DMS 273 (cell line): Measurements from ENCODE around the gene CERS6.
A peak's percentile ranks its signal among the peaks of the same experiment; 100 is the strongest.

Source experiments
- DNase-seq: peaks from one replicate; lab custom pipeline; 2025; ENCODE audit not compliant: unreplicated experiment; lab: John Stamatoyannopoulos, UW

Gene CERS6

DNA sequence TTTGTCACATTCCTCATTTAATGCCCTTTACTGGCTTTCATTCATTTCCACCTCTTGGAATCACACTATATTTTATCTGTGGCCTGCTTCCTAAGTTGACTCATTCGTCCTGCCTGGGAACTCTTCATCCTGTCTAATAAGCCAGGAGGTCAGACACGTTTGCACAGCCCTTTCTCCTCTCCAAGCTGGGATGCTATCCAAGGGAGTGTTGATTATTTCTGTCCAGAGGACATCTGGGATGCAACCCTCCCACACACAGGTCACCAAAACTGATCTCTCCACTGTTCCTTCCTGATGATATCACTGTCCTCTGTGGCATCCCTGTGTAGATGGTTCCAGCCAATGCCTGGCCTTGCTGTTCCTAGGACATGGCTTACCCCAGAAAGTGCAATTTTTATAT is 266.5 kb downstream of the CERS6 start:
- DNase-seq: no peak

DNA sequence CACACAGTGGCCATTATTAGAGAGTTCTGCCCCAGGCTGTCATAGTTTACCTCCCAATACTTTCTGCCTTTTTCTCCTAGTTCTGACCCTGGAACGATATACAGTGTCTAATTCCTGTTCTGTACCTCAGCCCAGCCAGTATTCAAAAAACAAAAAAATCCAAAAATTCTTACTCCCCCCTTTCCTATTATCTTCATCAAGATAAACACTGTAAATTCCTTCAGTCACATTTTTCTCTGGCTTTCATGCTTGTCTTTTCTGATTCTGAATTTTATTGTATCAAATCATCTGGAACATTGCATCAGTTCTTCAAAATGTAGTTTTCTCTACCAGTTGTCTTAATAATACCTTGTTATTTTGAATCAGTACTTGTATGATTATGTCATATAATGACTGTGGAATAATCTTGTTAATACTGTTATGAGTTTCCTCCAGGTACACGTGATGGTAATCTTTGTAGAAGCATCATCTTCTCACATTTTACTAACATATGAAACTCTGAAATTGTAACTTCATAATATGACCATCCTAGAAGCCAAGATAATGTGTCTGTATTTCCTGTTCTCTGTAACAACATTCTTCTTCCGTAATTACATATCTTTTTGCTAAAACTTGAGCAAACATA is 267.3 kb downstream of the CERS6 start:
- no peak for DNase-seq

- no peak for DNase-seq
Observed at GRCh38 chr2:168726375-168726774, 270.3 kb downstream of the CERS6 start.

- DNase-seq: no peak
Observed at GRCh38 chr2:168727904-168728470, 271.9 kb downstream of the CERS6 start.

GRCh38 chr2:168729455-168729854 is 273.4 kb downstream of the CERS6 start:
- DNase-seq: no peak

DNA sequence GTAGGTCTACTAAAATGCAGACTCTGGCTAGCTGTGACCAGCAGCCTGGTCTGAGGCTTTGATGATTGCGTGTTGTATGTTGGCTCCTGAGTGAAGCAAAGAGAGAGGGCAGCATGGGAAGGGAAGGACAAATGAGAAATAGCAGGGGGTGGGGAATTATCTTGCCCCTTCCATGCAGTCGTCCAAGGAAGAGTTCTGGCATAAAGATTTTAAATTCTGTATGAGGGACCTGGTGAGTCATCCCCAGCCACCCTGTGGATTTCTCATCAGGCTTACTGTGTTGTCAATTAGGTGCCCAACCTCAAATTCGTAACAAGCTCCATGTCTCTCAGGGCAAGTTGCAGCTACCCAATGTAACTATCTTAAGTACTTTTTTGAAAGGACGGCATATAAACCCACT is 274.3 kb downstream of the CERS6 start:
- DNase-seq: no peak

DNA sequence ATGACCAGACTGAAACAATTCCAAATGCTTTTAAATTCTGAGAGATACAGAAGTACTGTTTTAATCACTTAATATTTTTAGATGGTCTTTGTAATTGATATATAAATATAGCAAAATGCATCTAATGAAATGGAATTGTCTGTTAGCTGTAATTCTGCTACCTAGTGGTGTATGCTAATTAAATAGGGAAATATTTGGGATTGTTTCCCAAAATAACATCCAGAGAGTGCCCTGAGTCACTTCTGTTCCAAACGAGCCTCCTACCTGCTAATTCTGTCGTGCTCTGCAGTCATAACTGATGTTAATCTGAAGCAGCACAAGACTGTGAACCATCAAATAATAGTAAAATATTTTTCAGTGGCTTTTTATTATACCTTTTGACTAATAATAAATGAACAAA is 274.9 kb downstream of the CERS6 start:
- DNase-seq: no peak

- DNase-seq: no peak
Observed at GRCh38 chr2:168731616-168732015, 275.5 kb downstream of the CERS6 start.

GRCh38 chr2:168732100-168732499 is 276.0 kb downstream of the CERS6 start:
- DNase-seq: no peak

- no peak for DNase-seq
Observed at GRCh38 chr2:168732506-168732905, 276.4 kb downstream of the CERS6 start.

- no peak for DNase-seq
Observed at GRCh38 chr2:168734199-168734760, 278.2 kb downstream of the CERS6 start.

DNA sequence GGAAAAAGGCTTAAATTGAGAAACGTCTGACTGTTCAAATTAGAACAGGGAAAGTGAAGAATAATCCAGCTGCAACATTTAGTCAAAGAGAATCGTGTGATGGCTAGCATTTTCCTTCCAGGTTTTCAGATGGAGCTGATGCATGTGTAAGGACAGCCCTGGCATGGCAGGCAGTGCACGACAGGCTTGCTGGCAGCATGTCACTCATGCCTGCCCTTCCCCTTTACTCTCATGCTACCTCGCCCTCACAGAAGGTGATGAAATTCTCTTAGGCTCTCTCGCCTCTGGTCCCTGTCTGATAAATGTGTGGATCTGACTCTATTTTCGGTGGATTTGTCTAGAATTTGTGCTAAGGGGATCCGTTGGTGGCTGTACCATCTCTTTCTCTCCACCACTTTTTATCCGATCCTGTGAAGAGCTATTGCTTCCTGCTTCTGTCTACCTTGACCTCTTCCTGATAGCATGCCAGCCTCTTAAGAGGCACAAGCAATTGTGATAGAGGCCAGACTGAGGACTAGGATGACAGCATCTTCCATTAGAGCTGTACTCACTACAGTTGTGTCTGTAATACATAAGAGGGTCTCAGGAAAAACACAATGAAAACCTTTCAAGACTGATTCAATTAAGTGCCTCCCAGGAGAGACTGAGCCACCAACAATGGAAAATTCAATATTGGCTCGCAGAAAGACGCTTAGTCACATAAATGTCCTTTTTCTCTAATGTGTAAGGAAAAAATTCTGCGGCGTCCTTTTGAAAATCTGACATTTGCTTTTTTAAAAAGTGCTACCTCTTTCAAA is 280.8 kb downstream of the CERS6 start:
- no peak for DNase-seq

- peak; percentile 37 for DNase-seq
Observed at GRCh38 chr2:168738062-168738461, 282.0 kb downstream of the CERS6 start.

- no peak for DNase-seq
Observed at GRCh38 chr2:168740360-168740759, 284.3 kb downstream of the CERS6 start.

DNA sequence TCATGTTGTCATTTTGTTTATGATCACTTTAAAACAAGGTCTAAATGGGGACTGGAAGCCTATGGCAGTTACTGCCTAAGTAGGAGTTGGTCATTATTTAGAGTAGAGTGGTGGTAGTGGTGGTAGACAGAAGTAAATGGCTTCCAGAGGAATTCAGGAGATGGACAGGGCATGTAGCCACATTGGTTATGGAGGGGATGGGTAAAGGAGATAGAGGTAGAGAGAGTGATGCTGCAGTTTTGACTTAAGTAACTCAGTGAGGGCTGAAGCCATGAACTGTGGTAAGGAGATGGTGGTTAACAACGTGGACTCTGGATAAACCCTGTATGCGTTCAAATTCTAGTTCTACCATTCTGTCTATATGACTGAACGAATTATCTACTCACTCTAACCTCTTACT is 284.7 kb downstream of the CERS6 start:
- no peak for DNase-seq

DNA sequence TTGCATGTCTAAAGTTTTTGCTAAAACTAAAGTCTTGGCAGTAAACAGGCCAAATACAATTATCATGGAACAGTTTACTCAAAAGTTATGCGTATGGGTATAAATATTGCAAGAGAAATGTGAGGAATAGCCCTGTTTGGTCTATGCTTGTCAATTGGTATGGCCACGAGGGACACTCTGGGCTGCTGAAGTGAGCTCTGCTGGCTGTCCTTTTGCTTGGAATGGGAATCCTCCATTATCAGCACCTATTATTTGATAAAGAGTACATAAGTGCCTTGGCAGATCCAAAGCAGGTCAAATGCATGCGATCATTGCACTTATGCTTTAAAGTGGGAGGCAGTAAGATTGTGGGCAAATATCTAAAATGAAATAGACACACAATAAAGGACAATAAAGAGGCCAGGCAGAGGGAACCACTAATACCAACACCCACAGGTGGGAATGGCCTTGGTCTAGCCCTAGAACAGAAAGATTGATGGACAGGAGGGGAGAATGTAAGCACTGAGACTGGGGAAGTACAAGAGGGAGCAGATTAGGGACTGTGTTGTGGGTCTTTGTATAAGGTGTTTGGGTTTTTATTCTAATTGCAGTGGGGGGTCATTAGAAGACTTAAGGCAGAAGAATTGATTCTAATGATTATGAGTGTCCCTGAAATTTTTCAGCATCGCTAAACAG is 286.3 kb downstream of the CERS6 start:
- no peak for DNase-seq

GRCh38 chr2:168744844-168745243 is 288.8 kb downstream of the CERS6 start:
- DNase-seq: no peak

- DNase-seq: no peak
Observed at GRCh38 chr2:168748461-168748860, 292.4 kb downstream of the CERS6 start.

DNA sequence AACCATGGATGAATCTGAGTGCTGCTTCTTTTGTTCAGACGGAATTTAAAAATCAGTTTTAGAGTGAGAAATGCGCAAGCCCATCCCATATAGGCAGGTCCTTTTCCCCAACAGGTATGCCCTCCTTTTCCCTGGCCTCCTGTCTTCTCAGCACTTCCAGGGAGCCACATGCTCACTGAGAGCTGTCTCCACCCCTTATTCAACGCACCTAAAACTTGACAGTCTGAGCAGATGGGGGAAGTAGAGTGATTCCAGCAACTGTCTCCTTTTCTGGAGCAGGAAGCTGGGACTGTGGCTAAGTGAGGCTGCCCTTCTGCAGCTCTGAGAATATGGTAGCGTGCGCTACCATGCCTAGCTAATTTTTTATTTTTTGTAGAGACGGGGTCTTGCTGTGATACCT is 293.2 kb downstream of the CERS6 start:
- DNase-seq: peak; percentile 18

- no peak for DNase-seq
Observed at GRCh38 chr2:168751104-168751740, 295.1 kb downstream of the CERS6 start.

DNA sequence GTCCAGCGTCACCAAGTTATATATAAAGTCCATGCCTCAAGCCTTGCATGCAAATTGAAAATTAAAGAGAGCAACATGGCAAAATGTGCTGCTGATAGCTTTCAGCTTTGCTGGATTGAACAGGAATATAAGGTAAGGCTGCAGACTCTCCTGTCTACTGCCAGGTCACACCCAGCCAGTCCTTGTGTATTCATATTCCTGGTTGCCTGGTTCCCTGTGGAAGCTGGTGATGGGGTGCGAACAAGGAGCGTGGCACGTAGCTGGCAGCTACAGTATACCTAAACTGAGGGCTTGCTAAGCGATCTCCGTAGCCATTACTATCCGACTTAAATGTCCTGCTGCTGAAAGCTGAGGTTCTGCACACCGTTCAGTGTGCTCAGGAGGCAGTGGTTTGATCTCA is 296.3 kb downstream of the CERS6 start:
- DNase-seq: no peak
